PC-9 (cell line): ENCODE measurements around the gene LMBRD1. TPM values are rescaled to one million over a fixed set of nuclear protein-coding genes. Genes with fewer than 3 reads are reported as not detected.

ENCODE experiments used
- BruUV-seq: library from RNA; stranded (reverse); fragments of 400-500 nt; replicated peaks from 2 replicates; lab custom pipeline; 2021; lab: Mats Ljungman, UMichigan
- CTCF ChIA-PET: fragments of 300-600 bp; sonication (Branson Sonifier 250); formaldehyde crosslinking; loops from one replicate; lab custom pipeline; 2022; ENCODE audit warnings: antibody characterized with exemption; lab: Charles Lee
- POLR2A ChIA-PET: fragments of 300-600 bp; sonication (Branson Sonifier 250); formaldehyde crosslinking; loops from one replicate; lab custom pipeline; 2022; ENCODE audit warnings: antibody characterized with exemption; ENCODE audit not compliant: unreplicated experiment; lab: Charles Lee
- DNase-seq, 2 experiments: peaks; one replicate each; pipeline versions ENCODE4 v3.0.0 to v3.0.0-alpha.2; 2015 to 2022; ENCODE audit warnings: mixed read lengths in 1 of 2
- H2AFZ ChIP-seq: fragments of 200-600 bp; sonication (generic); 2 replicates; pipeline ENCODE4 v1.8.1; 2017; ENCODE audit warnings: antibody characterized with exemption
- H3F3A ChIP-seq: fragments of 200-600 bp; sonication (generic); 2 replicates; pipeline ENCODE4 v1.8.1; 2017; ENCODE audit warnings: antibody characterized with exemption, mild to moderate bottlenecking, low read depth; ENCODE audit not compliant: insufficient read depth
- H3K27ac ChIP-seq: fragments of 200-600 bp; sonication (generic); 2 replicates; pipeline ENCODE4 v1.6.1; 2016; ENCODE audit warnings: mixed run types
- H3K27me3 ChIP-seq: fragments of 200-600 bp; sonication (generic); 2 replicates; pipeline ENCODE4 v1.6.1; 2016; ENCODE audit warnings: low read depth, mixed run types; ENCODE audit not compliant: insufficient read depth
- H3K36me3 ChIP-seq: fragments of 200-600 bp; sonication (generic); 2 replicates; pipeline ENCODE4 v1.6.1; 2016; ENCODE audit warnings: low read depth, mixed run types
- H3K4me1 ChIP-seq: fragments of 200-600 bp; sonication (generic); replicated peaks from 2 replicates; pipeline ENCODE4 v1.6.1; 2016; ENCODE audit warnings: mixed run types; ENCODE audit not compliant: insufficient read depth
- H3K4me2 ChIP-seq: fragments of 200-600 bp; sonication (generic); 2 replicates; pipeline ENCODE4 v1.6.1; 2017; ENCODE audit warnings: mixed run types
- H3K4me3 ChIP-seq: fragments of 200-600 bp; sonication (generic); 2 replicates; pipeline ENCODE4 v1.6.1; 2016; ENCODE audit warnings: mixed run types
- H3K79me2 ChIP-seq: fragments of 200-600 bp; sonication (generic); 2 replicates; pipeline ENCODE4 v1.6.1; 2017; ENCODE audit warnings: low read depth, mixed run types
- H3K9me2 ChIP-seq: fragments of 200-600 bp; sonication (generic); 2 replicates; pipeline ENCODE4 v1.8.1; 2017; ENCODE audit warnings: mild to moderate bottlenecking; ENCODE audit not compliant: insufficient read depth
- H3K9me3 ChIP-seq: fragments of 200-600 bp; sonication (generic); 2 replicates; pipeline ENCODE4 v1.8.1; 2016; ENCODE audit warnings: low read depth; ENCODE audit not compliant: insufficient read depth
- H4K20me1 ChIP-seq: fragments of 200-600 bp; sonication (generic); 2 replicates; pipeline ENCODE4 v1.8.1; 2017; ENCODE audit not compliant: insufficient read depth
- EZH2 ChIP-seq: fragments of 200-600 bp; sonication (generic); IDR thresholded peaks from 2 replicates; pipeline ENCODE4 v1.8.0; 2017; ENCODE audit warnings: antibody characterized with exemption, low read depth
- intact Hi-C: fragments of 100-400 bp; cut with micrococcal nuclease; formaldehyde crosslinking; loops from one replicate; pipeline ENCODE4 v1.10.0; 2022; ENCODE audit not compliant: unreplicated experiment
- total RNA-seq: library from RNA; stranded (reverse); gene quantifications from 2 replicates; pipeline ENCODE4 v1.2.3, GENCODE V29; 2021
- TF ChIP-seq, protein P1 (sequence below): fragments of 200-600 bp; sonication (generic); conservative IDR thresholded peaks from 2 replicates; pipeline ENCODE4 v1.6.1; 2017; ENCODE audit warnings: mixed run types, antibody characterized with exemption, mild to moderate bottlenecking, moderate library complexity

The LMBRD1 gene
- total RNA-seq, 1 experiment from 2014 or later: 24.6 TPM

DNA sequence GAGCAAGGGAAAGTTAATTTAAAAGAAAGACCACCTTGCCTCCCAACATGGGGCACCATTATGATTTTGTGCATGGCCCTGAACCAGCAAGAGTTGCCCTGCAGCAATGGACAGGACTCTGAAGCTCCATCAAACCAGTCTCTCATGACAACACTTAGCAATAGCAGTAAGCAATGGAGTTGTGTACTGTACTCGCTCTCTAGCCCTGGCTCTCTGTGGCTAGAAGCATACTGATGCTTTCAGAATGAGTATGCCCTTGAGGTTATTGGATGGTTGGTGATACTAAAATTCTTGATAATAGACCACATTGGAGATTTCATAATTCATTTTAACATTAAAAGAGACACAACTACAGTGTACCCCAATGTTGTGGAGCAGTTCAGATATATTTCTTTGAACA lies 23.2 kb upstream of the LMBRD1 start:
- BruUV-seq: no TSS peak
- Histone ChIP-seq H3K4me2 (no peak overlapping the region), H3K4me1 (no peaks in the 10 kb centered on the region), H4K20me1 (no peaks in the 10 kb centered on the region), H3K9me2 (no peaks in the 10 kb centered on the region), H3F3A (no peaks in the 10 kb centered on the region), H3K9me3 (0 out of 2 replicates have a peak, but pooled peaks cover 2% of the 10 kb centered on the region), H3K27me3 (no peaks in the 10 kb centered on the region), H3K36me3 (no peaks in the 10 kb centered on the region), H3K4me3 (no peak overlapping the region), H3K79me2 (no peaks in the 10 kb centered on the region), H3K27ac (no peak overlapping the region), H2AFZ (no peak overlapping the region)
- ChIA-PET CTCF (no interaction called here), POLR2A (interaction anchor here (0.6 kb wide), 2 partner anchors 66 to 655 kb away, joined by 5 to 7 read pairs; no protein-coding TSS in a partner anchor)
- DNase-seq: no peak
- intact Hi-C loops: no loop called here
- TF ChIP-seq EZH2: no peak
- TF ChIP-seq, protein P1, sequence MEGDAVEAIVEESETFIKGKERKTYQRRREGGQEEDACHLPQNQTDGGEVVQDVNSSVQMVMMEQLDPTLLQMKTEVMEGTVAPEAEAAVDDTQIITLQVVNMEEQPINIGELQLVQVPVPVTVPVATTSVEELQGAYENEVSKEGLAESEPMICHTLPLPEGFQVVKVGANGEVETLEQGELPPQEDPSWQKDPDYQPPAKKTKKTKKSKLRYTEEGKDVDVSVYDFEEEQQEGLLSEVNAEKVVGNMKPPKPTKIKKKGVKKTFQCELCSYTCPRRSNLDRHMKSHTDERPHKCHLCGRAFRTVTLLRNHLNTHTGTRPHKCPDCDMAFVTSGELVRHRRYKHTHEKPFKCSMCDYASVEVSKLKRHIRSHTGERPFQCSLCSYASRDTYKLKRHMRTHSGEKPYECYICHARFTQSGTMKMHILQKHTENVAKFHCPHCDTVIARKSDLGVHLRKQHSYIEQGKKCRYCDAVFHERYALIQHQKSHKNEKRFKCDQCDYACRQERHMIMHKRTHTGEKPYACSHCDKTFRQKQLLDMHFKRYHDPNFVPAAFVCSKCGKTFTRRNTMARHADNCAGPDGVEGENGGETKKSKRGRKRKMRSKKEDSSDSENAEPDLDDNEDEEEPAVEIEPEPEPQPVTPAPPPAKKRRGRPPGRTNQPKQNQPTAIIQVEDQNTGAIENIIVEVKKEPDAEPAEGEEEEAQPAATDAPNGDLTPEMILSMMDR: no peak

DNA sequence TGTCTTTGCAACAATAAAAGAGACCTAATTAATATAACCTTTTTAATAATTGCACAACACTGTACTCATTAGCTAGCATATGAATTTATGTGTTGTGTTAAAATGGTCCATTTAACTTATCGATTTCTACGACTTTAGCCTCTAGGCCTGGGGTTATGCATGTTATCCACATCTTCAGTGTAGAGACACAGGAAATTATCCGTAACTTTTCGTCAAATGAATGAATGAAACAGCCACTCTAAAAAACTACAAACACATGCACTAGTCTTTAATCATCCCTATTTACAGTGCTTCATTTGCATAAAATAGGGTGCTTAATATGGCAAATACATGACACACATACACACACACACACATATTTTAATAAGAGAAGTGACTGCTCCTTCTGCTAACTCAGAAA lies 22.3 kb upstream of the LMBRD1 start:
- Histone ChIP-seq H3K9me2 (no peaks in the 10 kb centered on the region), H3K36me3 (no peaks in the 10 kb centered on the region), H3K27me3 (no peaks in the 10 kb centered on the region), H3K4me3 (no peak overlapping the region), H3K4me2 (no peak overlapping the region), H2AFZ (no peak overlapping the region), H4K20me1 (no peaks in the 10 kb centered on the region), H3K27ac (no peak overlapping the region), H3K79me2 (no peaks in the 10 kb centered on the region), H3F3A (no peaks in the 10 kb centered on the region), H3K9me3 (0 out of 2 replicates have a peak, but pooled peaks cover 2% of the 10 kb centered on the region), H3K4me1 (no peaks in the 10 kb centered on the region)
- ChIA-PET CTCF (no interaction called here), POLR2A (interaction anchor here (0.6 kb wide), 1 partner anchor 67 kb away, joined by 7 read pairs; no protein-coding TSS in a partner anchor)
- BruUV-seq: no TSS peak
- intact Hi-C loops: no loop called here
- TF ChIP-seq, protein P1: no peak
- TF ChIP-seq EZH2: no peak
- no peak for DNase-seq

DNA sequence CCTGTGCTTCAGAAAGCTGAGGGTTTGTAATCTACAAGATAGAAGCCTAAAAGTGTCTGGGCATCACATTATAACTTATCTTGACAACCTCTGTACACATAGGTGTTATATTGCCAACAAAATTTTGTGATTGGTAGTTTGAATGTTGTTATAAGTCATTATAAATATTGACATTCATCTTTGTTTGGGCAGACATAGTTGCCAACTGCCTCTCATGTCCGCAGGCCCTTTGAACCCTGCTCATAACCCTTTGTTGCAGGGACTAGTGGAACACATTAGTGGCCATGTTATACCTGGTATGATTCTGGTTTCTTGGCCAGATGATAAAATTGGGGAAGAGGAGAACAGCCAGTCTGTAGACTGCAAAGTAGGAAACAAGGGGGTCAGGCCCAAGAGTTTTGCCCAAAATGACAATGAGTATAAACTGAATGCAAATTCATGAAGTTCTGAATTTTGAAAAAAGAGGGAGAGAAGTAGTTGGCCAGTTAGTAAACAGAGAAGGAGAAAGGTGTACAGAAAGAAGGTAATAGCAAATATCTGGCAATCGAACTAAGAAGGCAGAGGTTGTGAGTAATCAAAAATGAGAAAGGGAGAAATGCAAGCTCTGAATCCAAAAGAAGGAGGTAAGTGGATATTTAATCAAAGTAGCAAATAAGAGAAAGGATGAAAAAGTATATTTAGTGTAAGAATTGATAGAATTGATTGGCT lies 21.6 kb upstream of the LMBRD1 start:
- DNase-seq: no peak
- intact Hi-C loops: no loop called here
- CTCF ChIA-PET: no interaction called here
- no peak for TF ChIP-seq EZH2
- TF ChIP-seq, protein P1: no peak
- Histone ChIP-seq H3K27me3 (no peaks in the 10 kb centered on the region), H3K9me3 (0 out of 2 replicates have a peak, but pooled peaks cover 2% of the 10 kb centered on the region), H3K36me3 (no peaks in the 10 kb centered on the region), H4K20me1 (no peaks in the 10 kb centered on the region), H3K9me2 (no peaks in the 10 kb centered on the region), H3K4me2 (no peak overlapping the region), H3F3A (no peaks in the 10 kb centered on the region), H3K4me3 (no peak overlapping the region), H3K79me2 (no peaks in the 10 kb centered on the region), H3K4me1 (peaks cover 5% of the 10 kb centered on the region), H2AFZ (no peak overlapping the region), H3K27ac (no peak overlapping the region)
- POLR2A ChIA-PET: no interaction called here
- no TSS peak for BruUV-seq
